Mucosa of rectum (tissue), 2 donors: ENCODE data around the gene FMNL1.

Source experiments
- H3K27ac ChIP-seq, 2 donors: one replicate each; pipeline ENCODE4 v1.7.0; 2013; ENCODE audit warnings: inconsistent platforms in 2 of 2, low read depth in 2 of 2, low read length in 2 of 2
- H3K27me3 ChIP-seq, 2 donors: one replicate each; pipeline ENCODE4 v1.7.0; 2013; ENCODE audit warnings: low read length in 2 of 2; ENCODE audit not compliant: control insufficient read depth in 2 of 2, insufficient read depth in 2 of 2
- H3K36me3 ChIP-seq, 2 donors: one replicate each; pipeline ENCODE4 v1.7.0; 2013; ENCODE audit warnings: low read length in 2 of 2; ENCODE audit not compliant: control insufficient read depth in 2 of 2, insufficient read depth in 2 of 2
- H3K4me1 ChIP-seq, 2 donors: one replicate each; pipeline ENCODE4 v1.7.0; 2013; ENCODE audit warnings: low read length in 2 of 2, mild to moderate bottlenecking in 1 of 2; ENCODE audit not compliant: control insufficient read depth in 2 of 2, insufficient read depth in 2 of 2
- H3K4me3 ChIP-seq, 2 donors: one replicate each; pipeline ENCODE4 v1.7.0; 2013; ENCODE audit warnings: low read length in 2 of 2
- H3K9ac ChIP-seq, 2 donors: one replicate each; pipeline ENCODE4 v1.7.0; 2013; ENCODE audit warnings: low read length in 2 of 2, low read depth in 1 of 2, mild to moderate bottlenecking in 1 of 2
- H3K9me3 ChIP-seq, 2 donors: one replicate each; pipeline ENCODE4 v1.7.0; 2013; ENCODE audit warnings: low read length in 2 of 2; ENCODE audit not compliant: control insufficient read depth in 2 of 2
- donor health status: healthy.
- donor health status: Normal muscosa, but diverticular disease.

Gene FMNL1

GRCh38 chr17:45266372-45266926 lies 44.8 kb downstream of the FMNL1 start:
- Histone ChIP-seq H3K4me1 (peaks cover 26 to 28% of the 10 kb centered on the region in 2 donors), H3K27ac (peak overlapping the region; percentile 49 to 59), H3K27me3 (no peaks in the 10 kb centered on the region), H3K36me3 (peaks cover 65 to 74% of the 10 kb centered on the region in 2 donors), H3K9me3 (no peaks in the 10 kb centered on the region), H3K4me3 (no peak overlapping the region), H3K9ac (no peak overlapping the region)

GRCh38 chr17:45267436-45268055 lies 45.9 kb downstream of the FMNL1 start:
- Histone ChIP-seq H3K4me1 (peaks cover 19 to 20% of the 10 kb centered on the region in 2 donors), H3K27me3 (no peaks in the 10 kb centered on the region), H3K9ac (no peak overlapping the region), H3K36me3 (peaks cover 65 to 77% of the 10 kb centered on the region in 2 donors), H3K4me3 (no peak overlapping the region), H3K9me3 (no peaks in the 10 kb centered on the region), H3K27ac (no peak overlapping the region)

- peaks cover 59 to 75% of the 10 kb centered on the region in 2 donors for H3K36me3 ChIP-seq
- no peak overlapping the region for H3K27ac ChIP-seq
- no peak overlapping the region for H3K9ac ChIP-seq
- no peaks in the 10 kb centered on the region for H3K27me3 ChIP-seq
- no peak overlapping the region for H3K4me3 ChIP-seq
- no peaks in the 10 kb centered on the region for H3K9me3 ChIP-seq
- H3K4me1 ChIP-seq: peaks cover 10% of the 10 kb centered on the region in 2 donors
Observed at GRCh38 chr17:45269912-45270311, 48.2 kb downstream of the FMNL1 start.

- peaks cover 56 to 70% of the 10 kb centered on the region in 2 donors for H3K36me3 ChIP-seq
- peaks cover 5% of the 10 kb centered on the region in 2 donors for H3K4me1 ChIP-seq
- no peaks in the 10 kb centered on the region for H3K27me3 ChIP-seq
Observed at GRCh38 chr17:45270828-45271418, 49.2 kb downstream of the FMNL1 start.

GRCh38 chr17:45271603-45272002 lies 49.9 kb downstream of the FMNL1 start:
- Histone ChIP-seq H3K4me3 (no peak overlapping the region), H3K27ac (no peak overlapping the region), H3K36me3 (peaks cover 52 to 65% of the 10 kb centered on the region in 2 donors), H3K27me3 (no peaks in the 10 kb centered on the region), H3K9me3 (no peaks in the 10 kb centered on the region), H3K9ac (no peak overlapping the region), H3K4me1 (peaks cover 0 to 4% of the 10 kb centered on the region in 2 donors)

More at GRCh38 chr17:45270828-45271418, 49.2 kb downstream of the FMNL1 start:
- Histone ChIP-seq H3K4me3 (no peak overlapping the region), H3K9me3 (no peaks in the 10 kb centered on the region), H3K27ac (no peak overlapping the region), H3K9ac (no peak overlapping the region)

GRCh38 chr17:45273551-45273957 lies 51.9 kb downstream of the FMNL1 start:
- H3K36me3 ChIP-seq: peaks cover 40 to 47% of the 10 kb centered on the region in 2 donors
- no peaks in the 10 kb centered on the region for H3K9me3 ChIP-seq
- H3K27me3 ChIP-seq: no peaks in the 10 kb centered on the region
- H3K4me3 ChIP-seq: no peak overlapping the region
- H3K4me1 ChIP-seq: peaks cover 7% of the 10 kb centered on the region in 2 donors
- H3K27ac ChIP-seq: no peak overlapping the region
- H3K9ac ChIP-seq: no peak overlapping the region

- no peak overlapping the region for H3K4me3 ChIP-seq
- H3K36me3 ChIP-seq: peaks cover 36 to 42% of the 10 kb centered on the region in 2 donors
- H3K9ac ChIP-seq: no peak overlapping the region
- H3K27ac ChIP-seq: no peak overlapping the region
- H3K9me3 ChIP-seq: no peaks in the 10 kb centered on the region
- H3K27me3 ChIP-seq: no peaks in the 10 kb centered on the region
- H3K4me1 ChIP-seq: peaks cover 7% of the 10 kb centered on the region in 2 donors
Observed at GRCh38 chr17:45274033-45274432, 52.3 kb downstream of the FMNL1 start.

- Histone ChIP-seq H3K27me3 (no peaks in the 10 kb centered on the region), H3K9ac (no peak overlapping the region), H3K9me3 (no peaks in the 10 kb centered on the region), H3K27ac (peak overlapping the region in 1 of 2 donors; percentile 23), H3K36me3 (peaks cover 18 to 22% of the 10 kb centered on the region in 2 donors), H3K4me1 (peaks cover 7% of the 10 kb centered on the region in 2 donors), H3K4me3 (no peak overlapping the region)
Observed at GRCh38 chr17:45276031-45276430, 54.3 kb downstream of the FMNL1 start.

- Histone ChIP-seq H3K27ac (peak overlapping the region in 1 of 2 donors; percentile 10), H3K9ac (no peak overlapping the region), H3K9me3 (no peaks in the 10 kb centered on the region), H3K36me3 (peaks cover 16 to 18% of the 10 kb centered on the region in 2 donors), H3K4me3 (no peak overlapping the region), H3K27me3 (no peaks in the 10 kb centered on the region), H3K4me1 (peaks cover 7% of the 10 kb centered on the region in 2 donors)
Observed at GRCh38 chr17:45277216-45277849, 55.6 kb downstream of the FMNL1 start.

GRCh38 chr17:45277992-45278391 lies 56.3 kb downstream of the FMNL1 start:
- H3K9ac ChIP-seq: no peak overlapping the region
- H3K27me3 ChIP-seq: no peaks in the 10 kb centered on the region
- peaks cover 19 to 21% of the 10 kb centered on the region in 2 donors for H3K36me3 ChIP-seq
- H3K4me1 ChIP-seq: peaks cover 7% of the 10 kb centered on the region in 2 donors
- H3K9me3 ChIP-seq: no peaks in the 10 kb centered on the region
- no peak overlapping the region for H3K27ac ChIP-seq
- H3K4me3 ChIP-seq: no peak overlapping the region
